ENCODE measurements around the gene KCNT1.

GRCh38 chr9:135827866-135828580 lies 126.0 kb downstream of the KCNT1 start:
- no peak for TF ChIP-seq POLR2AphosphoS5 (IDR thresholded peaks at IDR 0.05; ENCODE audit: low read depth, low read length)
- TF ChIP-seq FOXP2 (optimal IDR thresholded peaks at IDR 0.05; ENCODE audit: borderline replicate concordance, extremely low read depth, extremely low read length, insufficient read depth): no peak

All from PFSK-1 (cell line).